Heart right ventricle (tissue), 16 donors: ENCODE measurements around the gene EPYC. TPM values are rescaled to one million over a fixed set of nuclear protein-coding genes. Genes with fewer than 3 reads are reported as not detected.
"Not testable (repeated sequence)": the region's sequence is repeated elsewhere in the genome, so short reads cannot be mapped to it uniquely, and the experiment has no call there.

Experiments
- ATAC-seq, 8 donors: fragments of 200-7000 bp; cut with Tn5 transposase; one replicate each; pipeline ENCODE4 v1.9.1; 2020; ENCODE audit warnings: mild to moderate bottlenecking in 8 of 8, moderate library complexity in 8 of 8, moderate number of reproducible peaks in 1 of 8
- DNase-seq, 2 donors: peaks; one replicate each; pipeline ENCODE4 v3.0.0-alpha.2; 2020
- H3K27ac ChIP-seq, 10 donors: fragments of 200-600 bp; sonication (generic) in 2 of 10; one replicate each; pipeline versions ENCODE4 v1.5.0 to v1.8.0; 2020 to 2022; ENCODE audit warnings: mild to moderate bottlenecking in 3 of 10
- H3K27me3 ChIP-seq, 7 donors: fragments of 200-600 bp; one replicate each; pipeline ENCODE4 v1.8.0; 2021 to 2022; ENCODE audit warnings: mild to moderate bottlenecking in 2 of 7
- H3K36me3 ChIP-seq, 9 donors: fragments of 200-600 bp; sonication (generic) in 1 of 9; one replicate each; pipeline versions ENCODE4 v1.5.0 to v1.8.0; 2020 to 2022; ENCODE audit warnings: mild to moderate bottlenecking in 2 of 9
- H3K4me1 ChIP-seq, 9 donors: fragments of 200-600 bp; sonication (generic) in 1 of 9; one replicate each; pipeline versions ENCODE4 v1.5.0 to v1.8.0; 2020 to 2022; ENCODE audit warnings: mild to moderate bottlenecking in 4 of 9
- H3K4me3 ChIP-seq, 10 donors: fragments of 200-600 bp; sonication (generic) in 2 of 10; one replicate each; pipeline versions ENCODE4 v1.5.0 to v1.8.0; 2020 to 2022; ENCODE audit warnings: mild to moderate bottlenecking in 7 of 10, moderate library complexity in 2 of 10
- H3K9me3 ChIP-seq, 11 donors: fragments of 200-600 bp in 10 of 11; sonication (generic) in 2 of 11; one replicate each; pipeline versions ENCODE4 v1.5.0 to v1.8.0; 2013 to 2022; ENCODE audit warnings: mild to moderate bottlenecking in 2 of 11, control low read depth in 1 of 11, moderate library complexity in 1 of 11
- WGBS, 2 donors: extraction: QIAGEN DNeasy Blood & Tissue Kit; methylation state at CpG; one replicate each; pipeline ENCODE4 v1.1.7; 2013; ENCODE audit warnings: inconsistent platforms in 1 of 2; 5-methylcytosine and 5-hydroxymethylcytosine counted together
- intact Hi-C, 10 donors: fragments of 100-400 bp; cut with DNase I; formaldehyde crosslinking; loops; one replicate each; pipeline versions ENCODE4 v1.11.1 to v1.14.2; 2022
- polyA plus RNA-seq, 2 donors: library from polyadenylated mRNA; stranded (reverse); fragments of 200-250 nt; gene quantifications; one replicate each; pipeline ENCODE4 v1.2.3, GENCODE V29; 2013
- total RNA-seq, 10 donors: library from RNA; stranded (reverse); fragmentation: NEBNext Ultra II Directional in 3 of 10; extraction: Animal tissue kit (Norgen Biotek cat#: 25700) in 3 of 10; gene quantifications; one replicate each; pipeline versions ENCODE4 v1.2.1 to v1.2.4, GENCODE V29; 2021 to 2023
- TF ChIP-seq, protein P1 (sequence below), 9 donors: fragments of 200-600 bp; sonication (generic) in 2 of 9; IDR thresholded peaks; one replicate each; pipeline versions ENCODE4 v1.5.0 to v1.8.0; 2021 to 2022; ENCODE audit warnings: antibody characterized with exemption in 9 of 9, mild to moderate bottlenecking in 5 of 9, moderate library complexity in 1 of 9
- donor health status: Arrhythmogenic right ventricular cardiomyopathy.
- donor health status: ischemic (EF 13 %, LVEDD 7.1; RV severe dilation, severe dysfunction).
- donor health status: healthy with polysubstance abuse.
- donor health status: DM: no; HTN: yes; CAD: no.
- donor health status: DM: no; HTN: no; CAD: no.
- donor health status: ischemic (EF 25% LVEDD 6.9; RV normal size, moderate dysfunction).
- donor health status: ischemic (EF 25% LVEDD 5.7; RV mildly dilated, moderate dysfunction).
- donor health status: healthy.
- donor health status: DM: yes; HTN: yes; CAD: no.
- donor health status: Ischemic cardiomyopathy.
- donor health status: ischemic (EF 35%, LVEDD 5.7; RV mildly dilated, moderate dysfunction).
- donor health status: nonischemic (EF 11% LVEDD 7.7; RV severe dilation, severe dysfunction).
- donor health status: DM: yes; HTN: yes; CAD: no.
- donor health status: PGD.
- donor health status: ischemic (EF 29% LVEDD 5.4; RV normal size, mild dysfunction).
- donor health status: nonischemic (EF 23%, LVEDD 6.1; RV moderate dilation, normal function).

The EPYC gene
- total and polyA plus RNA-seq, 12 donors: not detected

DNA sequence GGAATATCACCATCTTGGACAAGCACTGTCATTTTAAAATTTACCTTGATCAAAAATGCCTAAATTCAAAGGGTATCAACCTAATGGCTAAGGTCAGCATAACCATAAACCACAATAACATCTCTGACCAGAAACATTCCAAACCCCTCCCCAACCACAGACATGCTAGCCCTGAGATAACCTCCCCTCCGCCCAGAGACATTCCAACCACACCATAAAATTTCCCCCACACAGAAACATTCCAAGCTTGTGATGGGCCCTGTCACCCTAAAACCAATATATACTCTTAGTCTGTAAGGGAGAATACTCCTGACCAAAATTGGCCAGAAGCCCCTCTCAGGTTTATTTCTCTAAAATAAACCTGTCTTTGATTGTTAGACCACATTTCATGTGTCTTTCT, 17.7 kb downstream of the EPYC start:
- no peaks in the 10 kb centered on the region for H3K36me3 ChIP-seq
- WGBS, 2 donors: 100% methylated on average over 1 of the region's 1 CpG
- intact Hi-C loops: loop anchor here in 3 of 10 donors (10.0 kb wide), 4 partner anchors 108 to 1068 kb away; no protein-coding TSS in a partner anchor

DNA sequence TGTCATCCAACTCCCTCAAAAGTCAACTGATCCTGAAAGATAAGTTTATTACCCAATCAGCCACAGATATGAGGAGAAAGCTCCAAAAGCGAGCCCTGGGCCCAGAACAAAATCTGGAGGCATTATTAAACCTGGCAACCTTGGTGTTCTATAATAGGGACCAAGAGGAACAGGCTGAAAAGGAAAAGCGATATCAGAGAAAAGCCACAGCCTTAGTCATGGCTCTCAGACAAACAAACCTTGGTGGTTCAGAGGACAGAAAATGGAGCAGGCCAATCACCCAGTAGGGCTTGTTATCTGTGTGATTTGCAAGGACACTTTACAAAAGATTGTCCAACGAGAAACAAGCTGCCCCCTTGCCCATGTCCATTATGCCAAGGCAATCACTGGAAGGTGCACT, 19.4 kb downstream of the EPYC start:
- WGBS, 2 donors: 82 to 87% methylated on average over 3 of the region's 3 CpGs
- not testable (repeated sequence) for H3K27me3 ChIP-seq, H3K4me3 ChIP-seq, H3K27ac ChIP-seq, ATAC-seq, DNase-seq, H3K4me1 ChIP-seq, H3K36me3 ChIP-seq
- intact Hi-C loops: loop anchor here in 3 of 10 donors (10.0 kb wide), 4 partner anchors 109 to 1069 kb away; no protein-coding TSS in a partner anchor
- peaks cover 0 to 14% (median 0%) of the 10 kb centered on the region in 11 donors for H3K9me3 ChIP-seq

More for the DNA sequence above, 17.7 kb downstream of the EPYC start:
- Histone ChIP-seq H3K4me1 (peaks cover 0 to 4% (median 0%) of the 10 kb centered on the region in 9 donors), H3K4me3 (no peak overlapping the region), H3K27me3 (no peaks in the 10 kb centered on the region), H3K9me3 (peaks cover 0 to 14% (median 0%) of the 10 kb centered on the region in 11 donors), H3K27ac (no peak overlapping the region)
- no peak for ATAC-seq
- DNase-seq: no peak
- TF ChIP-seq, protein P1, sequence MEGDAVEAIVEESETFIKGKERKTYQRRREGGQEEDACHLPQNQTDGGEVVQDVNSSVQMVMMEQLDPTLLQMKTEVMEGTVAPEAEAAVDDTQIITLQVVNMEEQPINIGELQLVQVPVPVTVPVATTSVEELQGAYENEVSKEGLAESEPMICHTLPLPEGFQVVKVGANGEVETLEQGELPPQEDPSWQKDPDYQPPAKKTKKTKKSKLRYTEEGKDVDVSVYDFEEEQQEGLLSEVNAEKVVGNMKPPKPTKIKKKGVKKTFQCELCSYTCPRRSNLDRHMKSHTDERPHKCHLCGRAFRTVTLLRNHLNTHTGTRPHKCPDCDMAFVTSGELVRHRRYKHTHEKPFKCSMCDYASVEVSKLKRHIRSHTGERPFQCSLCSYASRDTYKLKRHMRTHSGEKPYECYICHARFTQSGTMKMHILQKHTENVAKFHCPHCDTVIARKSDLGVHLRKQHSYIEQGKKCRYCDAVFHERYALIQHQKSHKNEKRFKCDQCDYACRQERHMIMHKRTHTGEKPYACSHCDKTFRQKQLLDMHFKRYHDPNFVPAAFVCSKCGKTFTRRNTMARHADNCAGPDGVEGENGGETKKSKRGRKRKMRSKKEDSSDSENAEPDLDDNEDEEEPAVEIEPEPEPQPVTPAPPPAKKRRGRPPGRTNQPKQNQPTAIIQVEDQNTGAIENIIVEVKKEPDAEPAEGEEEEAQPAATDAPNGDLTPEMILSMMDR (IDR thresholded peaks at IDR 0.05): no peak

DNA sequence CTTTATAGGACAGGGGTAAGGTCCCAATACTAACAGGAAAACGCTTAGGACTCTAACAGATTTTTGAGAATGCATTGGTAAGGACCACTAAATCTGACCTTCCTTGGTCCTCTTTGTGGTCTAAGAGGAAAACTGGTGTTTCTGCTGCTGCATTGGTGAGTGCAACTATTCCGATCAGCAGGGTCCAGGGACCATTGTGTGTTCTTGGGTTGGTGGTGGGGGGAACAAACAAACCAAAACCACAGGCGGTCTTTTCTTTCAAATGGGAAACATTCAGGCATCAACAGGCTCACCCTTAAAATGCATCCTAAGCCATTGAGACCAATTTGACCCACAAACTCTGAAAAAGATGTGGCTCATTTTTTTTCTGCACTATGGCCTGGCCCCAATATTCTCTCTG, 20.7 kb downstream of the EPYC start:
- WGBS, 2 donors: 78 to 87% methylated on average over 3 of the region's 3 CpGs
- no peaks in the 10 kb centered on the region for H3K4me1 ChIP-seq
- H3K4me3 ChIP-seq: no peak overlapping the region
- DNase-seq (no peak), ATAC-seq (no peak)
- TF ChIP-seq, protein P1 (IDR thresholded peaks at IDR 0.05): no peak
- H3K36me3 ChIP-seq: no peaks in the 10 kb centered on the region
- H3K9me3 ChIP-seq: peaks cover 0 to 14% (median 0%) of the 10 kb centered on the region in 11 donors
- H3K27ac ChIP-seq: no peak overlapping the region
- H3K27me3 ChIP-seq: no peaks in the 10 kb centered on the region
- intact Hi-C loops: loop anchor here in 4 of 10 donors (5.0 to 10.0 kb wide), 5 partner anchors 111 to 1071 kb away; no protein-coding TSS in a partner anchor

DNA sequence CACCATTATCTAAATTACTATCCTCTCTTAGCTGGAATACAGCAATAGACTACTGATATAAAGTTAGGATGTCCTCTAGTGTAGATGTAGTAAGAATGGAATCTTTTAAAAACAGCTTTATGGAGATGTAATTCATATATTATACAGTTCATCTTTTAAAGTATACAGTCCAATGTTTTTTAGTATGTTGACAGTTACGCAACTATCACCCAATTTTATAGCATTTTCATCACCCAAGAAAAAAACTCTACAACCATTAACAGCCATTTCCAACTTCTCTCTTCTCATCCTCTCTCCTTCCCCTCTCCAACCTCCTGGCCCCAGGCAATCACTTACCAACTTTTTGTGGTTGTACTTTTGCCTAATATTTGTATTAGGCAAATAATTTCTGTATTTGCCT, 22.6 kb downstream of the EPYC start:
- H3K36me3 ChIP-seq: no peaks in the 10 kb centered on the region
- intact Hi-C loops: loop anchor here in 4 of 10 donors (5.0 to 10.0 kb wide), 5 partner anchors 113 to 1073 kb away; no protein-coding TSS in a partner anchor
- DNase-seq: no peak
- H3K27me3 ChIP-seq: no peaks in the 10 kb centered on the region
- TF ChIP-seq, protein P1 (IDR thresholded peaks at IDR 0.05): no peak
- H3K27ac ChIP-seq: no peak overlapping the region
- 93 to 100% methylated on average over 1 of the region's 1 CpG for WGBS, 2 donors
- H3K4me1 ChIP-seq: peaks cover 0 to 7% (median 0%) of the 10 kb centered on the region in 9 donors
- no peak overlapping the region for H3K4me3 ChIP-seq
- no peak for ATAC-seq
- H3K9me3 ChIP-seq: peaks cover 0 to 14% (median 0%) of the 10 kb centered on the region in 11 donors

DNA sequence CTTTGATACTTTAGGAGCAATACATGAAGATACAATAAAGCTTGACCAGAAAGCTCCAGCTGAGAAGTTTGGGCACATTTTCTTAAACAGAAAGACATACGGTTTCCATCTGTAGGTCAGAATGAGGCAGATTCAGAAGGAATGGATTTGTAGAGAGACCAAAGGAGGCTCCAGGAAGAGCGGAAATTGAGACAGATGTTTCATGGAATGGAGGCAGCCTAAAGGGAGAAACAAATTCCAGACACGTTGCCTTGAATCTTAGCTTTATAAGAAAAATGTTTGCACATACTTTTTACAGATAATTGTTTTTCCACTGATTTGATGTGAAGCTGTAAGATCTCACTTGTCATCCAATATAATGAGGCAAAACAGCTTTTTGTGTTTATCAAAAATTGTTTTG, 24.8 kb downstream of the EPYC start:
- TF ChIP-seq, protein P1 (IDR thresholded peaks at IDR 0.05): no peak
- ATAC-seq (peak in 7 of 8 donors; percentile 42 to 77 (median 71)), DNase-seq (peak in 1 of 2 donors; percentile 19)
- WGBS, 2 donors: 60 to 71% methylated on average over 3 of the region's 3 CpGs
- peaks cover 0 to 7% (median 0%) of the 10 kb centered on the region in 9 donors for H3K4me1 ChIP-seq
- no peak overlapping the region for H3K4me3 ChIP-seq
- H3K27me3 ChIP-seq: no peaks in the 10 kb centered on the region
- peak overlapping the region in 7 of 10 donors; percentile 0 to 63 (median 33) for H3K27ac ChIP-seq
- intact Hi-C loops: loop anchor here (2.0 to 10.0 kb wide), 16 partner anchors 115 to 1075 kb away; partner anchors contain the start of gene LUM (in 1 of the 10)
- no peaks in the 10 kb centered on the region for H3K36me3 ChIP-seq
- peaks cover 0 to 9% (median 0%) of the 10 kb centered on the region in 11 donors for H3K9me3 ChIP-seq
